ENCODE measurements around the gene ISG15. TPM values are rescaled to one million over a fixed set of nuclear protein-coding genes. Genes with fewer than 3 reads are reported as not detected.
A peak's percentile ranks its signal among the peaks of the same experiment; 100 is the strongest.
"Not testable (repeated sequence)": the region's sequence is repeated elsewhere in the genome, so short reads cannot be mapped to it uniquely, and the experiment has no call there.

Gene ISG15
- total RNA-seq, 1 donor, result 90.5 TPM

DNA sequence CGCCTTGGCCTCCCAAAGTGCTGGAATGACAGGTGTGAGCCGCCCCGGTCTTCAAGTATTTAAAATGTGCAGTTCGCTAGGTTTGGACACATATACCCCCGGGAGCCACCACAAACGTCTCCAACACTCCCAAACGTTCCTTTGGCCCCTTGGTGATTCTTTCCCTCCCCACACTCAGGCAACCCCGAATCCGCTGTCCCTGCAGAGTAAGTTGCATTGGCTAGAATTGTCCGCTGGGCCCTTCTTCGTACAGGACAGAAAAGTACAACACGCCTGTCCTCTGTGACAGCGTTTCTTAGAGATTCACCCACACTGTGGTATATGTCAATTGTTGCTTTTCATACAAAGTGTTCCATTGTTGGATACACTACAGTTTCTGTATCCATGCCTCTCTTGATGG lies 28.2 kb upstream of the ISG15 start:
- peak; percentile 17 for DNase-seq (ENCODE audit: insufficient read length, low spot score, missing footprints)
- Histone ChIP-seq H2AFZ (ENCODE audit: low read length) (no peak overlapping the region), H3K27ac (ENCODE audit: low read depth, low read length) (no peak overlapping the region), H3K36me3 (ENCODE audit: insufficient read depth, low read length) (no peaks in the 10 kb centered on the region), H3K79me2 (ENCODE audit: insufficient read depth, low read length) (no peaks in the 10 kb centered on the region), H3K4me3 (ENCODE audit: insufficient read depth, low read length) (no peak overlapping the region), H3K9me3 (ENCODE audit: low read depth, low read length) (no peaks in the 10 kb centered on the region), H4K20me1 (ENCODE audit: insufficient read depth, low read length) (no peaks in the 10 kb centered on the region), H3K4me1 (ENCODE audit: insufficient read depth, low read length) (no peaks in the 10 kb centered on the region), H3K4me2 (ENCODE audit: insufficient read depth, low read length) (no peak overlapping the region), H3K27me3 (ENCODE audit: insufficient read depth, low read length) (peaks cover 5% of the 10 kb centered on the region)
- TF ChIP-seq, protein P1, sequence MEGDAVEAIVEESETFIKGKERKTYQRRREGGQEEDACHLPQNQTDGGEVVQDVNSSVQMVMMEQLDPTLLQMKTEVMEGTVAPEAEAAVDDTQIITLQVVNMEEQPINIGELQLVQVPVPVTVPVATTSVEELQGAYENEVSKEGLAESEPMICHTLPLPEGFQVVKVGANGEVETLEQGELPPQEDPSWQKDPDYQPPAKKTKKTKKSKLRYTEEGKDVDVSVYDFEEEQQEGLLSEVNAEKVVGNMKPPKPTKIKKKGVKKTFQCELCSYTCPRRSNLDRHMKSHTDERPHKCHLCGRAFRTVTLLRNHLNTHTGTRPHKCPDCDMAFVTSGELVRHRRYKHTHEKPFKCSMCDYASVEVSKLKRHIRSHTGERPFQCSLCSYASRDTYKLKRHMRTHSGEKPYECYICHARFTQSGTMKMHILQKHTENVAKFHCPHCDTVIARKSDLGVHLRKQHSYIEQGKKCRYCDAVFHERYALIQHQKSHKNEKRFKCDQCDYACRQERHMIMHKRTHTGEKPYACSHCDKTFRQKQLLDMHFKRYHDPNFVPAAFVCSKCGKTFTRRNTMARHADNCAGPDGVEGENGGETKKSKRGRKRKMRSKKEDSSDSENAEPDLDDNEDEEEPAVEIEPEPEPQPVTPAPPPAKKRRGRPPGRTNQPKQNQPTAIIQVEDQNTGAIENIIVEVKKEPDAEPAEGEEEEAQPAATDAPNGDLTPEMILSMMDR (IDR thresholded peaks at IDR 0.05; ENCODE audit: extremely low read depth, low read depth, low read length), result no peak

DNA sequence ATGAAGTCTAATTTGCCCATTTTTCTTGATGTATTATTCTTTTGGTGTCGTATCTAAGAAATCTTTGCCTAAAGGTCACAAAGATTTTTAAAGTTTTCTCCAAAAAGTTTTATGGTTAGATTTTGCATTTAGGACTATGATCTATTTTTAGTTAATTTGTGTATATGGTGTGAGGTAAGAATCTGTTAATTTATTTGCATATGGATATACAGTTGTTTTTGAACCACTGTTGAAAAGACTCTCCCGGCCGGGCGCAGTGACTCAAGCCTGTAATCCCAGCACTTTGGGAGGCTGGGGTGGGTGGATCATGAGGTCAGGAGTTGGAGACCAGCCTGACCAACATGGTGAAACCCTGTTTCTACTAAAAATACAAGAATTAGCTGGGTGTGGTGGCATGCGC lies 25.2 kb upstream of the ISG15 start:
- not testable (repeated sequence) for H3K9me3 ChIP-seq (ENCODE audit: low read depth, low read length); H3K27me3 ChIP-seq (ENCODE audit: insufficient read depth, low read length); H3K27ac ChIP-seq (ENCODE audit: low read depth, low read length); H3K4me3 ChIP-seq (ENCODE audit: insufficient read depth, low read length); H3K4me1 ChIP-seq (ENCODE audit: insufficient read depth, low read length); H3K4me2 ChIP-seq (ENCODE audit: insufficient read depth, low read length); H3K79me2 ChIP-seq (ENCODE audit: insufficient read depth, low read length); H3K36me3 ChIP-seq (ENCODE audit: insufficient read depth, low read length); H4K20me1 ChIP-seq (ENCODE audit: insufficient read depth, low read length); H2AFZ ChIP-seq (ENCODE audit: low read length)
- peak; percentile 18 for DNase-seq (ENCODE audit: insufficient read length, low spot score, missing footprints)

DNA sequence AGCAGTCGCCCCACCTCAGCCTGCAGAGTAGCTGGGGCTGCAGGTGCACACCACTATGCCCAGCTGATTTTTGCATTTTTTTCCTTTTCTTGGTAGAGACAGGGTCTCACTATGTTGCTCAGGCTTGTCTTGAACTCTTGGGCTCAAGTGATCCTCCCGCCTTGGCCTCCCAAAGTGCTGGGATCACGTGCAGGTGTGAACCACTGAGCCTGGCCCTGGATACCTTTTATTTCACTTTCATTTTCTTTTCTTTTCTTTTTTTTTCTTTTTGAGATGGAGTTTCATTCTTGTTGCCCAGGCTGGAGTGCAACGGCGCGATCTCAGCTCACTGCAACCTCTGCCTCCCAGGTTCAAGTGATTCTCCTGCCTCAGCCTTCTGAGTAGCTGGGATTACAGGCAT lies 22.0 kb upstream of the ISG15 start:
- not testable (repeated sequence) for H3K79me2 ChIP-seq (ENCODE audit: insufficient read depth, low read length); H3K9me3 ChIP-seq (ENCODE audit: low read depth, low read length); H4K20me1 ChIP-seq (ENCODE audit: insufficient read depth, low read length); H3K4me3 ChIP-seq (ENCODE audit: insufficient read depth, low read length); H3K4me2 ChIP-seq (ENCODE audit: insufficient read depth, low read length); H3K4me1 ChIP-seq (ENCODE audit: insufficient read depth, low read length); H3K27ac ChIP-seq (ENCODE audit: low read depth, low read length); H3K36me3 ChIP-seq (ENCODE audit: insufficient read depth, low read length); H2AFZ ChIP-seq (ENCODE audit: low read length); DNase-seq (ENCODE audit: insufficient read length, low spot score, missing footprints); H3K27me3 ChIP-seq (ENCODE audit: insufficient read depth, low read length)

DNA sequence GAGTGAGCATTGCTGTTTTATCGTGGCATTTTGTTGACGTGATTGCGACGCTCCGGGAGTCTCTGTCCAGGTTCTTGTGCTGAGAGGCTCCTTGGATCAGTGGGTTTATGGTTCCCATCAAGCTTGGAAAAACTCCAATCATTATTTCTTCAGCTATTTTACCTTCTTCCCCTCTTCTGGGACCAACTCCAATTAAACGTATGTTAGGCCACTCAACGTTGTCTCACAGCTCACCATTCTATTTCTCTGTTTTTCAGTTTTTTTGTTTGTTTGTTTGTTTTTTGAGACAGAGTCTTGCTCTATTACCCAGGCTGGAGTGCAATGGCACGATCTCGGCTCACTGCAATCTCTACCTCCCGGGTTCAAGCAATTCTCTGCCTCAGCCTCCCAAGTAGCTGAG lies 21.4 kb upstream of the ISG15 start:
- H3K27me3 ChIP-seq (ENCODE audit: insufficient read depth, low read length), result peaks cover 2% of the 10 kb centered on the region
- no peak overlapping the region for H2AFZ ChIP-seq (ENCODE audit: low read length)
- DNase-seq (ENCODE audit: insufficient read length, low spot score, missing footprints), result peak; percentile 32
- H3K36me3 ChIP-seq (ENCODE audit: insufficient read depth, low read length), result no peaks in the 10 kb centered on the region
- no peaks in the 10 kb centered on the region for H3K79me2 ChIP-seq (ENCODE audit: insufficient read depth, low read length)
- no peaks in the 10 kb centered on the region for H3K9me3 ChIP-seq (ENCODE audit: low read depth, low read length)
- H4K20me1 ChIP-seq (ENCODE audit: insufficient read depth, low read length), result no peaks in the 10 kb centered on the region
- no peak overlapping the region for H3K4me3 ChIP-seq (ENCODE audit: insufficient read depth, low read length)
- H3K4me2 ChIP-seq (ENCODE audit: insufficient read depth, low read length), result no peak overlapping the region
- H3K4me1 ChIP-seq (ENCODE audit: insufficient read depth, low read length), result no peaks in the 10 kb centered on the region
- TF ChIP-seq, protein P1 (IDR thresholded peaks at IDR 0.05; ENCODE audit: extremely low read depth, low read depth, low read length), result no peak
- no peak overlapping the region for H3K27ac ChIP-seq (ENCODE audit: low read depth, low read length)

DNA sequence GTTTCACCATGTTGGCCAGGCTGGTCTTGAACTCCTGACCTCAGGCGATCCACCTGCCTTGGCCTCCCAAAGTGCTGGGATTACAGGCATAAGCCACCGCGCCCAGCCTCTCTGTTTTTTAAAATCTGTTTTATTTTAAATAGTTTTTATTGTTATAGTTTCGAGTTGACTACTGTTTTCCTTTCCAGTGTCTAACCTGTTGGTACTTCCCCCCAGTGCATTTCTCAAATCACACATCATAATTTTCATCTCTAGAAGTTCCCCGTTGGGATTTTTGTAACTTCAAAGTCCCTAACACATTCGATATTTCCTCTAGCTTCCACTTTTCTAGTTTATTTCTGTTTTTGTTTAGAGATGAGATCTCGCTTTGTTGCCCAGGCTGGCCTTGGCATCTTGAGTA lies 20.9 kb upstream of the ISG15 start:
- no peak for DNase-seq (ENCODE audit: insufficient read length, low spot score, missing footprints)
- Histone ChIP-seq H4K20me1 (ENCODE audit: insufficient read depth, low read length) (no peaks in the 10 kb centered on the region), H3K4me3 (ENCODE audit: insufficient read depth, low read length) (no peak overlapping the region), H3K4me2 (ENCODE audit: insufficient read depth, low read length) (no peak overlapping the region), H3K27me3 (ENCODE audit: insufficient read depth, low read length) (peaks cover 7% of the 10 kb centered on the region), H3K9me3 (ENCODE audit: low read depth, low read length) (no peaks in the 10 kb centered on the region), H3K27ac (ENCODE audit: low read depth, low read length) (no peak overlapping the region), H3K79me2 (ENCODE audit: insufficient read depth, low read length) (no peaks in the 10 kb centered on the region), H2AFZ (ENCODE audit: low read length) (no peak overlapping the region), H3K36me3 (ENCODE audit: insufficient read depth, low read length) (no peaks in the 10 kb centered on the region), H3K4me1 (ENCODE audit: insufficient read depth, low read length) (no peaks in the 10 kb centered on the region)
- TF ChIP-seq, protein P1 (IDR thresholded peaks at IDR 0.05; ENCODE audit: extremely low read depth, low read depth, low read length), result no peak
